Right atrium auricular region (tissue), 2 donors: Measurements from ENCODE around the gene PIMREG. TPM values are rescaled to one million over a fixed set of nuclear protein-coding genes. Genes with fewer than 3 reads are reported as not detected.

Source experiments
- DNase-seq: peaks from one replicate; pipeline ENCODE4 v3.0.0-alpha.2; 2019; ENCODE audit warnings: low spot score
- H3K27ac ChIP-seq, 2 donors: fragments of 200-600 bp; sonication (generic); 1 replicate in 1 of 2; 2 replicates in 1 of 2; pipeline ENCODE4 v1.5.1; 2016 to 2019
- H3K27me3 ChIP-seq, 2 donors: fragments of 200-600 bp; sonication (generic); one replicate each; pipeline versions ENCODE4 v1.5.1 to v1.6.0; 2017 to 2019
- H3K36me3 ChIP-seq: fragments of 200-600 bp; sonication (generic); one replicate; pipeline ENCODE4 v1.5.1; 2016
- H3K4me1 ChIP-seq, 2 donors: fragments of 200-600 bp; sonication (generic); one replicate each; pipeline versions ENCODE4 v1.5.1 to v1.6.0; 2017 to 2019
- H3K4me3 ChIP-seq, 2 donors: fragments of 200-600 bp; sonication (generic); 1 replicate in 1 of 2; 2 replicates in 1 of 2; pipeline ENCODE4 v1.5.1; 2017 to 2019; ENCODE audit warnings: mild to moderate bottlenecking in 1 of 2, moderate library complexity in 1 of 2
- H3K9me3 ChIP-seq, 2 donors: fragments of 200-600 bp; sonication (generic); one replicate each; pipeline ENCODE4 v1.5.1; 2019
- CTCF ChIP-seq, 2 donors: fragments of 200-600 bp; sonication (generic); IDR thresholded peaks; one replicate each; pipeline ENCODE4 v1.5.1; 2019; ENCODE audit warnings: antibody characterized with exemption in 2 of 2
- total RNA-seq, 2 donors: library from RNA; depleted of rRNA; stranded (reverse); fragments of >200 nt; gene quantifications; one replicate each; pipeline ENCODE4 v1.1.0, GENCODE V29; 2016

The PIMREG gene
- total RNA-seq, 2 donors from 2014 or later, result 0.93 TPM; not detected in 1

GRCh38 chr17:6449307-6449706 is 5.1 kb downstream of the PIMREG start:
- Histone ChIP-seq H3K27me3 (no peaks in the 10 kb centered on the region), H3K27ac (no peak overlapping the region), H3K4me1 (peaks cover 0 to 7% of the 10 kb centered on the region in 2 donors), H3K36me3 (no peaks in the 10 kb centered on the region), H3K4me3 (no peak overlapping the region), H3K9me3 (no peaks in the 10 kb centered on the region)
- DNase-seq, result no peak
- no peak for TF ChIP-seq CTCF (IDR thresholded peaks at IDR 0.05)

GRCh38 chr17:6450926-6451832 is 6.9 kb downstream of the PIMREG start:
- no peak for TF ChIP-seq CTCF (IDR thresholded peaks at IDR 0.05)
- Histone ChIP-seq H3K9me3 (no peaks in the 10 kb centered on the region), H3K27ac (no peak overlapping the region), H3K4me1 (peaks cover 0 to 9% of the 10 kb centered on the region in 2 donors), H3K4me3 (no peak overlapping the region), H3K27me3 (peaks cover 0 to 11% of the 10 kb centered on the region in 2 donors), H3K36me3 (no peaks in the 10 kb centered on the region)
- no peak for DNase-seq

- TF ChIP-seq CTCF (IDR thresholded peaks at IDR 0.05), result no peak
- Histone ChIP-seq H3K4me1 (peaks cover 0 to 9% of the 10 kb centered on the region in 2 donors), H3K27me3 (peaks cover 0 to 11% of the 10 kb centered on the region in 2 donors), H3K36me3 (no peaks in the 10 kb centered on the region), H3K4me3 (no peak overlapping the region), H3K27ac (no peak overlapping the region), H3K9me3 (no peaks in the 10 kb centered on the region)
- DNase-seq, result no peak
These were observed 8.4 kb downstream of the PIMREG start for GRCh38 chr17:6452471-6453266.

GRCh38 chr17:6453279-6454024 is 9.2 kb downstream of the PIMREG start:
- H3K36me3 ChIP-seq, result no peaks in the 10 kb centered on the region
- no peak overlapping the region for H3K4me3 ChIP-seq
- H3K27me3 ChIP-seq, result peaks cover 0 to 11% of the 10 kb centered on the region in 2 donors
- H3K27ac ChIP-seq, result no peak overlapping the region
- no peak for DNase-seq
- no peak for TF ChIP-seq CTCF (IDR thresholded peaks at IDR 0.05)
- H3K4me1 ChIP-seq, result peaks cover 0 to 9% of the 10 kb centered on the region in 2 donors
- H3K9me3 ChIP-seq, result no peaks in the 10 kb centered on the region

GRCh38 chr17:6454495-6455320 is 10.5 kb downstream of the PIMREG start:
- Histone ChIP-seq H3K4me3 (peak overlapping the region; percentile 7 to 35), H3K27ac (no peak overlapping the region), H3K36me3 (no peaks in the 10 kb centered on the region), H3K27me3 (peaks cover 0 to 11% of the 10 kb centered on the region in 2 donors), H3K4me1 (peaks cover 0 to 9% of the 10 kb centered on the region in 2 donors), H3K9me3 (no peaks in the 10 kb centered on the region)
- TF ChIP-seq CTCF (IDR thresholded peaks at IDR 0.05), result no peak
- DNase-seq, result no peak
